IPS-18c (cell line): Measurements from ENCODE around the gene MIF4GD.

Experiments
- H3K4me3 ChIP-seq: 2 replicates; pipeline ENCODE4 v1.7.0; 2013; ENCODE audit warnings: low read depth, mild to moderate bottlenecking, low read length, moderate library complexity; ENCODE audit not compliant: insufficient read depth
- H3K9me3 ChIP-seq: one replicate; pipeline ENCODE4 v1.6.1; 2013; ENCODE audit warnings: mild to moderate bottlenecking, low read length, moderate library complexity; ENCODE audit not compliant: control insufficient read depth, insufficient read depth

The MIF4GD gene

GRCh38 chr17:75242461-75243042, 28.5 kb downstream of the MIF4GD start:
- Histone ChIP-seq H3K4me3 (no peak overlapping the region), H3K9me3 (no peaks in the 10 kb centered on the region)

DNA sequence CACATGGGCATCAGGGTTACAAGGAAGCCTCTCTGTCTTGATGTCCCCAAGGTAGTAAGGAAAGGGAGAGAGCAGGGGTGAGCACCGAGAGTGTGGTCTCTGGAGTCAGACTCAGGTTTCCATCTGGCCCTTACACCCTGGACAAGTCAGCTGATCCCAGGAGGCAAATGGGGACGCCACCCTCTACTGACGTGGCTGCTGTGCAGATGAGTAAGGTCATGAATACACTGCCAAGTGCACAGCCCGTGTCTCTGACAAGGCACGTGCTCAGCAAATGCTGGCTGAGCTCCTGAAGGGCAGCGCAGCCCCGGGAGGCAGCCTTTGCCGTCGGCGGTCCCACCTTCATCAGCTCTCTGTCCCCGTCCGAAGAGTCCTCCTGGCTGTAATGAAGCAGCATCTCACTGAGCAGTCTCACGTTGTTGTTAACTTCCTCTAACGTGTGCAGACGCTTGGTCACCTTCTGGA, 29.0 kb downstream of the MIF4GD start:
- Histone ChIP-seq H3K4me3 (no peak overlapping the region), H3K9me3 (no peaks in the 10 kb centered on the region)

GRCh38 chr17:75241502-75241901, 29.5 kb downstream of the MIF4GD start:
- no peak overlapping the region for H3K4me3 ChIP-seq
- no peaks in the 10 kb centered on the region for H3K9me3 ChIP-seq

DNA sequence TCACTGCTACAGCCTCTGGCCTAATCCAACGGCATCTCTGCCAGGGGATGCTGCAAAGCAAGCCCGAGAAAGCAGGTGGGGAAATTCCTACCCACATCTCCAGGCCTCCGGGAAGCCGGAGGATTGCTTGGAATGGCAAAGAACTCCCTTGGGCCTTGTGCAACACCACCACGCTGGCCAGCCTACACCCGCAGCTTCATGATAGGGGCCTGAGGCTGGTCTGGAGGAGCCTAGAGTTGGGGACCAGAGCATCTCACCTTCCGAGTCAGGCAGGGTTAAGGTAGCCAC, 29.9 kb downstream of the MIF4GD start:
- H3K9me3 ChIP-seq, result no peaks in the 10 kb centered on the region
- no peak overlapping the region for H3K4me3 ChIP-seq

- Histone ChIP-seq H3K4me3 (no peak overlapping the region), H3K9me3 (no peaks in the 10 kb centered on the region)
These were observed 30.5 kb downstream of the MIF4GD start for GRCh38 chr17:75240394-75241142.

DNA sequence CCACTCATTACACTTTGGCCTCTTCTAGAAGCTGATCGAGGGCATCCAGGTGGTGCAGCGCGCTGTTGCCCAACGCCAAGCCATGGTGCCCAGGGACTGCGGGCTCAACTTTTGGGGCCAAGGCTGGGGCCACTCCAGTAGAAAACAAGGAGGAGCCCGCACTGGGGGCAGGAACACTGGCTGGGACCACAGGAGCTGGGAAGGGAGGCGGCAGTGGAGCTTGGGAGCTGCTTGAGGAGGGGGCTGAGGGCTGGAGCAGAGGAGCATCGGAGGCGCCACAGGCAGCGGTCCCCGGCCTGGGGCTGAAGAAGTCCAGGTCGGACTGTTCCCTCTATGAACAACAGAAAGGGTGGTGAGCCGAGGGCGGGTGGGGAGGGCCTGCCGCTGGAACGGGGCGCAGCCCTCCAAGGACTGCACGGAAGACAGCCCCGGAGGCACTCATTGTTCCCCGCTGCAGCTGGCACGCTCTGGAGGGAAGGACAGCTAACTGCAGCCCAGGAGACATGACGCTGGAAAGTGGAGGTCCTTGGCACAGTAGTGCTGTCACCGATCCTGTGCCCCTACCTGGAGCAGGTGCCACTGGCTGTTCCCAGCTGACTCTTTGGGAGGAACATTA, 31.1 kb downstream of the MIF4GD start:
- H3K9me3 ChIP-seq, result no peaks in the 10 kb centered on the region
- H3K4me3 ChIP-seq, result no peak overlapping the region

DNA sequence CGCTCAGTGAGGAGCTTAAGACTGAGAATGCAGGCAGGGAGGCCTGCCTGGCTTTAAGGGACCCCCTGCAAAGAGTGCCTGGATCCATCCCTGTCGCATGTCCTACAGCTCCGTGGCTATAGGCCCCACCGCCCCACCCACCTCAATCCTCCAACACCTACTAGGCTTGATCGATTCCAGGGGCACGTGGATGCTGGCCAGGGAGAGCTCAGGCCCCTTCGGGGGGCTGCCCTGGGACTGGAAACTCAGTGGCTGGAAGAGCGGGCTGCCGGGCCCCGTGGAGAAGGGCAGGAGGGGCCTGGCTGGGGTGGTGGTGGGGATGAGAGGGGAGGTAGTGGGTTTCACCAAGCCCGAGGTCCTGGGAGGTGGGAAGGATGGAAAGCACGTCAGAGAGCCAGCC, 31.8 kb downstream of the MIF4GD start:
- Histone ChIP-seq H3K4me3 (no peak overlapping the region), H3K9me3 (no peaks in the 10 kb centered on the region)

DNA sequence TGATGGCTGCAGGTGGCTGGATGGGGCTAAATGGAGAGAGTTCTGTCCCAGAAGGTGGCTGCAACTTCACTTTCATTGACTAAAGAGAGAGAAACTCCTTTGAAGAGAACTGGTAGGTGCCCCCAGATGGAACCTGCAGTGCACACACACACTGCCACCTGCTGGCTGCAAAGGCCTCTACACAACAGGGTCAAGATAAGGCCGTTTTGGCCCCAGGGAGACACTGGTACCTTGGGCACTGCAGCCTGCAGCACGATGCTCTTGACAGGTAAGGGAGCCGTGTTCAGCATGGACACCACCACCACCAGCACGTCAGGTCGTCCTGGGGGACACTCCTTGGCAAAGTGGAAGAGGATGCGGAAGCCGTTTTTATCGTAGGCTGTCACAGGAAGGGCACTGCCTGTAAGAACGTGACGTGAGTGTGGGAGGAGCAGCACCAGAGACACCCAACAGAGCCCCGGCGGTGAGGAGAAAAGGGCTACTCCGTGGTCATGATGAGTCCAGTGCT, 32.3 kb downstream of the MIF4GD start:
- H3K4me3 ChIP-seq, result no peak overlapping the region
- H3K9me3 ChIP-seq, result no peaks in the 10 kb centered on the region

DNA sequence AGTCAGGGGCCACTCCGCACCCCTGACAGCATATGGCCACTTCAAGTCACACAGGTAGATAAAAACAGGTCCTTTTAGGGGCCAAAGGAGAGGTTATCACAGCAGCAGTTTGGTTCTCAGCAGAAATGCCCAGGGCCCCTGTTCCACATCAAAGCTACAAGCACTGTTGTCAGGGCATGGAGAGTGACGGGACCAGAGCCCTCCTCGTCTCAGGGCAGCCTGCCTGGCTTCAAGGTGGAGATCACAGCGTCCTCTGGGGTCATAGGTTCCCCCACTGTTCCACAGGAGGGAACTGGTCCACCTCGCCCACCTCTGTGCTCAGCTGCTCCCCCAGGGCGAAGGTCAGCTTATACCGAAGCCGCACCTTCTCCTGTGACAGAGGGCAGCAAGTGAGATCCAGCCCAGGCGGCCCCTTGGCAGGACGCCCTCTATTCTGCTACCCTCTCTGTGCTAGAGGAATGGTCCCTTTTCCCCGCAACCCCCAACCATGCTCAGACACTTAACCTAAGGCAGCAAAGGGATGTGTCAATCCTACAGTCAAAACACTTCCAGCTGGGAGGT, 32.9 kb downstream of the MIF4GD start:
- Histone ChIP-seq H3K4me3 (no peak overlapping the region), H3K9me3 (no peaks in the 10 kb centered on the region)

DNA sequence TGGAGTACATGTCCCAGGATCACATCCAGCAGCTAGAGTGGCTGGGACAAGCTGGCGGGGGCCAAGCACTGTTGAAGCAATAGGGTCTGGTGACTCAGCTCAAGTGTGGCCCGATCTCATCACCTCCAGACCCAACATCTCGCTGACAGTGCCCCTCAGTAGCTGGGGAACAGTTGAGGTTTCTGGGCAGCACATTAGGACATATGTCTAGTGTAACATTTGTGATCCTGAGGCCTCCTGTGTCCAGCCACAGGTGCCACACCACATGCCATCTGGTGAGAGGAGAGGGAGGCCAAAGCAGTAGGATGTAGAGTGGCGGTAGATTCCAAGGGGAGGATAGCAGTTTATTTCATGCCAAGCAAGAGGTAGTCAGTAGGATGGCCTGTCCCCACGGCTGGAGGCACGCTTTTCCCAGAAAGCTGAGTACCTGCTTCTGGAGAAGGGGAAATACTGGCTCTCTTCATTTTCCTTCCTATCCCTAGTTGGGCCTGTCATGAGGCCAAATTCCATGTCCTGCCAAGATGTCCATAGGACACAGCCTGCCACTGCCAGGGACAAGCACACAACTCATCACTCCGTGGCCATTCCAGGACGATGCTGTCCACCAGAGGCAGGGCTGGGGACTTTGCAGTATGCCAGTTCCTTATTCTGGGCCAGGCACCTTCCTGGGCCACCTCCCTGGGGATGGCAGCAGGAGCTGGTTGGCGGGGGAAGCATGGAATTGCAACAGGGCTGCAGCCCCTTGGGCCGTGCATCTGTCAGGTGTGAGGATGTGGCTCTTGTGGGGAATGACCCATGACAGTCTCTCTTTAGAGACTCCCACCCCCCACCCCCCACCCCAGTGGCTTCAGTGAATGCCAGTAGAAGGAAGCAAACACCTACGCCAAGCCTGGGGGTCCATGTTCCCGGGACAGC, 33.7 kb downstream of the MIF4GD start:
- no peak overlapping the region for H3K4me3 ChIP-seq

DNA sequence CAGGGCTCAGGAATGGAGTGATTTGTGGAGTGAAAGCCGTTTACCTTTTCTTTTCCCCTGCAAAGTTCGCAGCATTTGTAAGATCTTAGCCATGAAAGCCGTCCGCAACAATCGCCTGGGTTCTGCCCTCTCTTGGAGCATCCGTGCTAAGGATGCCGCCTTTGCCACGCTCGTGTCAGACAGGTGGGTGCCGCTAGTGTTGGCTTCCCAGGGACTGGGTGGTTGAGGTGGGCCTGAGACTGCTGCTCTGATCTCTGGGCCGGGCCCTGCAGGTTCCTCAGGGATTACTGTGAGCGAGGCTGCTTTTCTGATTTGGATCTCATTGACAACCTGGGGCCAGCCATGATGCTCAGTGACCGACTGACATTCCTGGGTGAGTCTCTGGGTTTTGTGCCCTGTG, 38.2 kb downstream of the MIF4GD start:
- no peak overlapping the region for H3K4me3 ChIP-seq
- H3K9me3 ChIP-seq, result no peaks in the 10 kb centered on the region

More for the DNA sequence above, 33.7 kb downstream of the MIF4GD start:
- no peaks in the 10 kb centered on the region for H3K9me3 ChIP-seq

DNA sequence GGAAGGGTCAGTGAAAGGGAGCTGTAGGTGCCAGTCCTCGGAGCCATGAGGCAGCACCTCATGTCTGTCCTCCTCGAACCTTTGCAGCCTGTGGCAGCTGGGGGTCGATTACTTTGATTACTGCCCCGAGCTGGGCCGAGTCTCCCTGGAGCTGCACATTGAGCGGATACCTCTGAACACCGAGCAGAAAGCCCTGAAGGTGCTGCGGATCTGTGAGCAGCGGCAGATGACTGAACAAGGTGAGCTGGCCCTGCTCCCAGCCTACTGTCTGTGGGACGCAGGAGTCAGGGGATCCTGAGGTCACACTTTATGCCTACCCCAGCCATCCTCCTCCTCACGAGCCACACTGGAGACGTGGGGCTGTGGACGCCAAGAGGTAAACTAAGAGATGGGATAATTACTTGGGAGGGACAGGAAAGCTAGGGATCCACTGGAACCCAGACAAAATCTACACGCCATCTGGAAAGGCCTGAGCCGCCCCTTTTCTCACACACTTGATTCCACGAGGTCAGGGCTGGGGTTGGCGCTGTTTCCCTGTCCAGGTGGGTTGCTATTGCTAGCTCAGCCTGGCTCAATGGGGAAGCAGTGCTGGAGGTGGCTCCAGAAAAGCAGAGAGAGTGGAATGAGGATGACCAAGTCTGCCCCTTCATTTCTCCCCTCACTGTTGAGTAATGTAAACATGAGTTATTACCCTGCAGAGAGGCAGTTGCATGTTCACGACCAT, 39.1 kb downstream of the MIF4GD start:
- Histone ChIP-seq H3K4me3 (no peak overlapping the region), H3K9me3 (no peaks in the 10 kb centered on the region)

DNA sequence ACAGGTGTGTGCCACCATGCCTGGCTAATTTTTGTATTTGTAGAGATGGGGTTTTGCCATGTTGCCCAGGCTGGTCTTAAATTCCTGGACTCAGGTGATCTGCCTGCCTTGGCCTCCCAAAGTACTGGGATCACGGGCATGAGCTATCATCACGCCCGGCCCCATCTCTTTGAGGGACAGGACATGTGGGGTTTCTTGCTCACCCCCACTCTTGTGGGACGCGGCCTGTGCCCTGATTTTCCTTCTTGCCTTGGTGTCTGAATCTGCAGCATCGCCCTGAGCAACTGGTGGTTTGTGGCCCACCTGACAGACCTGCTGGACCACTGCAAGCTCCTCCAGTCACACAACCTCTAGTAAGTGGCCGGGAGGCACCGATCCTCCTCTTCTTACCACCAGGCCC, 40.0 kb downstream of the MIF4GD start:
- Histone ChIP-seq H3K9me3 (no peaks in the 10 kb centered on the region), H3K4me3 (no peak overlapping the region)

DNA sequence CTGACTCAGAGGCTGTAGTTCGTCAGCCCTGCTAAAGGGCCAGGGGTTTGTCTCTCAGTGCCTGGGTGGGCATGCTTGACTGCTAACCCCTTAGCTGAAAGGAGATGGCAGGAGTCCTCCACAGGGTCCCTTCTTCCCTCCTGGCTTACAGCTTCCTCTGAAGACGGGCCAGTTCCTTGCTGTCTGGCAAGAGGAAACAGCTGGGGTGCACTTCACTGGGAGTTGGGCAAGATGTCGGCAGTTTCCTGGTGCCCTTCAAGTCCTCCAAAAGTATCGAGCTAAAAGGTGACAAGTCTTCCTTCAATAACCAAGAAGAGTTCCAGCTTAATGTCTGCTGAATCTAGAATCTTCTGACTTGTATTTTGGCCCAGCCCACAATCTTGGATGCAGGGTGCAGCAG, 42.2 kb downstream of the MIF4GD start:
- no peaks in the 10 kb centered on the region for H3K9me3 ChIP-seq
- no peak overlapping the region for H3K4me3 ChIP-seq

GRCh38 chr17:75228305-75228704, 42.7 kb downstream of the MIF4GD start:
- Histone ChIP-seq H3K9me3 (no peaks in the 10 kb centered on the region), H3K4me3 (no peak overlapping the region)

DNA sequence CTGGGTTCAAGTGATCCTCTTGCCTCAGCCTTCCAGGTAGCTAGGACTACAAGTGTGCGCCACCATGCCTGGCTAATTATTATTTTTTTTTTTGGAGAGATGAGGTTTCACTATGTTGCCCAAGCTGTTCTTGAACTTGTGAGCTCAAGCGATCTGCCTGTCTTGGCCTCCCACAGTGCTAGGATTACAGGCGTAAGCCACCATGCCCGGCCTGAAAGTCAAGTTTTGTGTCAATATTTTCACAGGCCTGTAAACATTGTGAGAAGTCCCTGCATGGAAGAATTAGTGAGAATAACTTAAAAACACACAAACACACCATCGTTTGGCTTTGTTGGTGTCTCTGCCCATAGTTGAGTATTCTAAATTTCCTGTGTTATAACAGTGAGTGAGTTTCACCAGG, 43.3 kb downstream of the MIF4GD start:
- H3K9me3 ChIP-seq, result no peaks in the 10 kb centered on the region
- no peak overlapping the region for H3K4me3 ChIP-seq

GRCh38 chr17:75225016-75225415, 46.0 kb downstream of the MIF4GD start:
- H3K4me3 ChIP-seq, result no peak overlapping the region
- no peaks in the 10 kb centered on the region for H3K9me3 ChIP-seq
